ENCODE data around the gene SMOC2. TPM values are rescaled to one million over a fixed set of nuclear protein-coding genes. Genes with fewer than 3 reads are reported as not detected.

SMOC2 gene
- total and polyA plus RNA-seq, 2 donors, result 5.4 to 6.5 TPM

- H3K27me3 ChIP-seq (ENCODE audit: control insufficient read depth in 2 of 2, insufficient read depth in 1 of 2, low read length in 1 of 2), result no peaks in the 10 kb centered on the region
- no peaks in the 10 kb centered on the region for H3K36me3 ChIP-seq (ENCODE audit: control insufficient read depth in 2 of 2, insufficient read depth in 2 of 2, low read length in 1 of 2)
- no peak for DNase-seq (ENCODE audit: low read depth in 6 of 9, low spot score in 9 of 9)
- 88% methylated on average over 11 of the region's 11 CpGs for WGBS
- no peaks in the 10 kb centered on the region for H3K4me1 ChIP-seq (ENCODE audit: control insufficient read depth in 2 of 2, insufficient read depth in 2 of 2, low read length in 2 of 2)
- H3K4me3 ChIP-seq (ENCODE audit: low read length in 2 of 2), result no peak overlapping the region
- H3K27ac ChIP-seq (ENCODE audit: low read depth in 1 of 2, low read length in 1 of 2), result no peak overlapping the region
- H3K9me3 ChIP-seq (ENCODE audit: control insufficient read depth in 2 of 2, insufficient read depth in 1 of 2, low read length in 1 of 2), result peaks cover 0 to 34% of the 10 kb centered on the region in 2 donors
Observed at GRCh38 chr6:168596344-168596743, 155.4 kb downstream of the SMOC2 start.

DNA sequence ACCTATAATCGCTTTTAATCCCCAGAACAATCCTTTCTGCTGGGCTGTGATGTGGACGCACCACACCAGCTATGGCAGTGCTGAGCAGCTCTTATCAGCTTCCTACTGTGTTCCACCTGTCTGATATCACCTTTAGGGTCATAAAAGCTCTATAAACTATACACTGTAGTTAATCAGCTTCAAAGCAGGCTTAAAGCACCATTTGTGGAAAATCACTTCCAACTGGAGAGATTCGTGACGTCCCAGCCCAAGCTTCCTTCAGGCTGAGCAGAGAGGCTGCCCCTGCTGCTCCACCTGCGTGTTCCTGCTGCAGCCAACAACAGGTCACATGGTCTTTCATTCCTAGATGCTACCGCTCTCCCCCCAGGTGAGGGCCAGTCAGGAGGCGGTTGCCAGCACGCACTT, 156.5 kb downstream of the SMOC2 start:
- no peak overlapping the region for H3K27ac ChIP-seq (ENCODE audit: low read depth in 1 of 2, low read length in 1 of 2)
- H3K9me3 ChIP-seq (ENCODE audit: control insufficient read depth in 2 of 2, insufficient read depth in 1 of 2, low read length in 1 of 2), result peaks cover 0 to 34% of the 10 kb centered on the region in 2 donors
- no peak for DNase-seq (ENCODE audit: low read depth in 6 of 9, low spot score in 9 of 9)
- no peaks in the 10 kb centered on the region for H3K27me3 ChIP-seq (ENCODE audit: control insufficient read depth in 2 of 2, insufficient read depth in 1 of 2, low read length in 1 of 2)
- 76% methylated on average over 8 of the region's 8 CpGs for WGBS
- H3K4me3 ChIP-seq (ENCODE audit: low read length in 2 of 2), result no peak overlapping the region
- H3K36me3 ChIP-seq (ENCODE audit: control insufficient read depth in 2 of 2, insufficient read depth in 2 of 2, low read length in 1 of 2), result no peaks in the 10 kb centered on the region
- H3K4me1 ChIP-seq (ENCODE audit: control insufficient read depth in 2 of 2, insufficient read depth in 2 of 2, low read length in 2 of 2), result no peaks in the 10 kb centered on the region

DNA sequence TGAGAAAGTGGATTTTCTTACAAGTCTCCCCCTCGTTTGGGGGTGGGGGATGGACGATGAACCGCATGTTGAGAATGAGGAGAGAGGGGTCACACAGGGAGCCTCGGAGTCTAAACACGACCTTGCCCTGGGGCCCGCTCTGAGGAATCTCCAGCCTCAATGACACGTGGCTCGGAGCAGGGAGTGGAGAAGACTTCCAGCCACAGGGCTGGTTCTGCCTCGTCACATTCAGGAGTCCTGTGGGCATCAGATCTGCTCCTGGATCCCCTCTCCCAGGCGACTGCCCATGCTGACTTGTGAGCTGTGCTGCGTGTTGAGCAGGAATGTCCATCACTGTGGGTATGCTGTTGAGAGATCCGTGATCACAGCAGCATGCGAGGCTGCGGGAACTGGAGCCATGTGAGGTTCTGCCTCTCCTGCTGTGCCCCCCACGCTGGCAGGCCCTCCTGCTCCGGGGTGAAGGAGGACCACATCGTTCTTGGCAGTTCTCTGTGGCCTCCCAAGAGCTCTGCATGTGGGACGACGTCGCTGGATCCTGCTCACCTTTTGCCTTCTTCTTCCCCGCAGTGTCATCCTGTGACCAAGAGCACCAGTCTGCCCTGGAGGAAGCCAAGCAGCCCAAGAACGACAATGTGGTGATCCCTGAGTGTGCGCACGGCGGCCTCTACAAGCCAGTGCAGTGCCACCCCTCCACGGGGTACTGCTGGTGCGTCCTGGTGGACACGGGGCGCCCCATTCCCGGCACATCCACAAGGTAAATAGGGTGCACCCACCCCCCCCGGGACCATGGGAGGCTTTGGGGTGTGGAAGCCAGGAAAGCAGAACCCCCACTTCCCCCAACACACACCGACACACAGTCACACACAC, 157.5 kb downstream of the SMOC2 start:
- H3K36me3 ChIP-seq (ENCODE audit: control insufficient read depth in 2 of 2, insufficient read depth in 2 of 2, low read length in 1 of 2), result no peaks in the 10 kb centered on the region
- DNase-seq (ENCODE audit: low read depth in 6 of 9, low spot score in 9 of 9), result no peak
- 92% methylated on average over 32 of the region's 32 CpGs for WGBS

GRCh38 chr6:168599118-168599494, 158.1 kb downstream of the SMOC2 start:
- DNase-seq (ENCODE audit: low read depth in 6 of 9, low spot score in 9 of 9), result no peak
- no peak overlapping the region for H3K4me3 ChIP-seq (ENCODE audit: low read length in 2 of 2)
- no peak overlapping the region for H3K27ac ChIP-seq (ENCODE audit: low read depth in 1 of 2, low read length in 1 of 2)
- no peaks in the 10 kb centered on the region for H3K4me1 ChIP-seq (ENCODE audit: control insufficient read depth in 2 of 2, insufficient read depth in 2 of 2, low read length in 2 of 2)
- H3K36me3 ChIP-seq (ENCODE audit: control insufficient read depth in 2 of 2, insufficient read depth in 2 of 2, low read length in 1 of 2), result no peaks in the 10 kb centered on the region
- no peaks in the 10 kb centered on the region for H3K27me3 ChIP-seq (ENCODE audit: control insufficient read depth in 2 of 2, insufficient read depth in 1 of 2, low read length in 1 of 2)
- WGBS, result 83% methylated on average over 4 of the region's 4 CpGs
- H3K9me3 ChIP-seq (ENCODE audit: control insufficient read depth in 2 of 2, insufficient read depth in 1 of 2, low read length in 1 of 2), result peaks cover 0 to 34% of the 10 kb centered on the region in 2 donors

More for the DNA sequence above, 157.5 kb downstream of the SMOC2 start:
- Histone ChIP-seq H3K4me3 (ENCODE audit: low read length in 2 of 2) (no peak overlapping the region), H3K9me3 (ENCODE audit: control insufficient read depth in 2 of 2, insufficient read depth in 1 of 2, low read length in 1 of 2) (peaks cover 0 to 34% of the 10 kb centered on the region in 2 donors), H3K27ac (ENCODE audit: low read depth in 1 of 2, low read length in 1 of 2) (no peak overlapping the region), H3K27me3 (ENCODE audit: control insufficient read depth in 2 of 2, insufficient read depth in 1 of 2, low read length in 1 of 2) (no peaks in the 10 kb centered on the region), H3K4me1 (ENCODE audit: control insufficient read depth in 2 of 2, insufficient read depth in 2 of 2, low read length in 2 of 2) (no peaks in the 10 kb centered on the region)

DNA sequence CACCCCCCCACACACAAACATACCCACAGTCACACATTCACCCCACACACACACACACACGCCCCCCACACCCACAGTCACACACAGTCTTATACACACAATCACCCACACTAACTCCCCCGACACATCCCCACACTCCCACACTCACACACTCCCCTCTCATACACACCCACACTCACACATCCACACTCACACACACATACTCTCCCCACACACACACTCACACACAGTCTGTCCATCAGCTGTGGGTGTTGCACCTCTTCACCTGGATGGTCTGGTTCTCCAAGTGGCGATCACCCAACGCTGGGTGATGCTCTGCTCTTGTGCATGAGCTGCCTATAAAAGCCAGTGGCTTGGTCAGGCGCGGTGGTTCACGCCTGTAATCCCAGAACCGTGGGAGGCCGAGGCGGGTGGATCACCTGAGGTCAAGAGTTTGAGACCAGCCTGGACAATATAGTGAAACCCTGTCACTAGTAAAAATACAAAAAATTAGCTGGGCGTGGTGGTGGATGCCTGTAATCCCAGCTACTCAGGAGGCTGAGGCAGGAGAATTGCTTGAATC, 158.9 kb downstream of the SMOC2 start:
- no peaks in the 10 kb centered on the region for H3K4me1 ChIP-seq (ENCODE audit: control insufficient read depth in 2 of 2, insufficient read depth in 2 of 2, low read length in 2 of 2)
- no peaks in the 10 kb centered on the region for H3K27me3 ChIP-seq (ENCODE audit: control insufficient read depth in 2 of 2, insufficient read depth in 1 of 2, low read length in 1 of 2)
- no peak for DNase-seq (ENCODE audit: low read depth in 6 of 9, low spot score in 9 of 9)
- H3K4me3 ChIP-seq (ENCODE audit: low read length in 2 of 2), result no peak overlapping the region
- WGBS, result 98% methylated on average over 11 of the region's 11 CpGs
- H3K9me3 ChIP-seq (ENCODE audit: control insufficient read depth in 2 of 2, insufficient read depth in 1 of 2, low read length in 1 of 2), result peaks cover 0 to 33% of the 10 kb centered on the region in 2 donors
- H3K36me3 ChIP-seq (ENCODE audit: control insufficient read depth in 2 of 2, insufficient read depth in 2 of 2, low read length in 1 of 2), result no peaks in the 10 kb centered on the region
- H3K27ac ChIP-seq (ENCODE audit: low read depth in 1 of 2, low read length in 1 of 2), result no peak overlapping the region

DNA sequence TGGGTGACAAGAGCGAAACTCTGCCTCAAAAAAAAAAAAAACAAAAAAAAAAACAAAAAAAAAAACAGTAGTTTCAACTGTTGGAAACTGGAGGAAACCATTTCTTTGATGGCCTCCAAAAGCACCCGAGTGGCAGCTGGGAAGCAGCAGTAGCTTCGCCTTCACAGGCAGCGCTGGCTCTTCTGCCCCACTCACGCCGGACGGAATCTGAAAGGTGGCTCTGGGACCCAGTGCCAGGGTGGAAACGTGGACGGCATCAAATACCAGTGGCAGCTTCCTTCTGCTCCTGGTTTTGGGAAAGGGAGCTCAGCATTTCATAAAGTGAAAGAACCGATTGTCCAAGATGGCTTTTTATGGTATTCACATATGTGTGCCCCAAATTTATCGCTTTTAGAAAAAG, 159.4 kb downstream of the SMOC2 start:
- no peaks in the 10 kb centered on the region for H3K4me1 ChIP-seq (ENCODE audit: control insufficient read depth in 2 of 2, insufficient read depth in 2 of 2, low read length in 2 of 2)
- no peak overlapping the region for H3K27ac ChIP-seq (ENCODE audit: low read depth in 1 of 2, low read length in 1 of 2)
- WGBS, result 96% methylated on average over 11 of the region's 11 CpGs

DNA sequence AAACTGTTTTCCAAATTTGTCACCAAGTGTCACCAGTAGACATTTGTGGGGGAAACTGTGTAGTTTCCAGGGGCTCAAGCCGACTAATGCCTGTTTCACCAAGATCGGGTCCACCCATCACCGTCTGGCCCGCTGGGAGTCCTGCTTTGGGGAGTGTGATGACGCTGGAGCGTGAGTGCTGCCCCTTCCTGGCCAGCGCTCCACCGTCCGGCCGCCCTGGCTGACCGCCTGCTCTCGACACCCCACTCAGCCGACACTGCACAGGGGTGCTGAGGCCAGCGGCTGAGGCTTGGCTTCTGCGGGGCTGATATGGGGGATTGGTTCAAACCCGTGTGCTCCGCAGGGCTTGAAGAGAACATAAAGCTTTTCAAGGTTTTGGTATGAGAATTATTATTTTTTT, 160.1 kb downstream of the SMOC2 start:
- 92% methylated on average over 17 of the region's 17 CpGs for WGBS
- DNase-seq (ENCODE audit: low read depth in 6 of 9, low spot score in 9 of 9), result no peak
- no peaks in the 10 kb centered on the region for H3K4me1 ChIP-seq (ENCODE audit: control insufficient read depth in 2 of 2, insufficient read depth in 2 of 2, low read length in 2 of 2)
- H3K4me3 ChIP-seq (ENCODE audit: low read length in 2 of 2), result no peak overlapping the region
- H3K36me3 ChIP-seq (ENCODE audit: control insufficient read depth in 2 of 2, insufficient read depth in 2 of 2, low read length in 1 of 2), result no peaks in the 10 kb centered on the region
- peaks cover 0 to 27% of the 10 kb centered on the region in 2 donors for H3K9me3 ChIP-seq (ENCODE audit: control insufficient read depth in 2 of 2, insufficient read depth in 1 of 2, low read length in 1 of 2)
- no peaks in the 10 kb centered on the region for H3K27me3 ChIP-seq (ENCODE audit: control insufficient read depth in 2 of 2, insufficient read depth in 1 of 2, low read length in 1 of 2)
- H3K27ac ChIP-seq (ENCODE audit: low read depth in 1 of 2, low read length in 1 of 2), result no peak overlapping the region

More for the DNA sequence above, 159.4 kb downstream of the SMOC2 start:
- no peak overlapping the region for H3K4me3 ChIP-seq (ENCODE audit: low read length in 2 of 2)
- peaks cover 0 to 28% of the 10 kb centered on the region in 2 donors for H3K9me3 ChIP-seq (ENCODE audit: control insufficient read depth in 2 of 2, insufficient read depth in 1 of 2, low read length in 1 of 2)
- H3K27me3 ChIP-seq (ENCODE audit: control insufficient read depth in 2 of 2, insufficient read depth in 1 of 2, low read length in 1 of 2), result no peaks in the 10 kb centered on the region
- no peaks in the 10 kb centered on the region for H3K36me3 ChIP-seq (ENCODE audit: control insufficient read depth in 2 of 2, insufficient read depth in 2 of 2, low read length in 1 of 2)
- DNase-seq (ENCODE audit: low read depth in 6 of 9, low spot score in 9 of 9), result no peak

- no peak for DNase-seq (ENCODE audit: low read depth in 6 of 9, low spot score in 9 of 9)
- H3K4me1 ChIP-seq (ENCODE audit: control insufficient read depth in 2 of 2, insufficient read depth in 2 of 2, low read length in 2 of 2), result no peaks in the 10 kb centered on the region
- H3K27me3 ChIP-seq (ENCODE audit: control insufficient read depth in 2 of 2, insufficient read depth in 1 of 2, low read length in 1 of 2), result no peaks in the 10 kb centered on the region
- H3K36me3 ChIP-seq (ENCODE audit: control insufficient read depth in 2 of 2, insufficient read depth in 2 of 2, low read length in 1 of 2), result no peaks in the 10 kb centered on the region
- peaks cover 0 to 27% of the 10 kb centered on the region in 2 donors for H3K9me3 ChIP-seq (ENCODE audit: control insufficient read depth in 2 of 2, insufficient read depth in 1 of 2, low read length in 1 of 2)
- H3K27ac ChIP-seq (ENCODE audit: low read depth in 1 of 2, low read length in 1 of 2), result no peak overlapping the region
- no peak overlapping the region for H3K4me3 ChIP-seq (ENCODE audit: low read length in 2 of 2)
- 84% methylated on average over 10 of the region's 10 CpGs for WGBS
Observed at GRCh38 chr6:168601546-168601945, 160.6 kb downstream of the SMOC2 start.

DNA sequence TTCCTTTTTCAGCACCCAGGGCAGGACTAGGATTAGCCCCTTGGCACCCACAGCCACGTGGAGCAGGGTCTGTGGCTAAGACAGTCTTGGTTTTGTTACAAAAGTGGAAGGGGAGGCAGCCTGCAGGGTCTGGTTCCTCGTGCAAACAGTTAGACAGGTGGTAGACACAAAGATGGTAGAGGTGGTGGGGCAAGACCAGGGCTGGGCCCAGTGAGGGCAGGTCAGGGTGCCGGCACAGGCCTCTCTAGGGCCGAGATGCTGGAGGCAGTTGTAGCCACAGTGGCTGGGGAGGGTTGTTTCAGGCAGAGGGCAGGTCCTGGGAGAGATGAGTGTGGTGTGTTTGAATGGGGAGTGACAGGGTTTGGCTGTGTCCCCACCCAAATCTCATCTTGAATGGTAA, 161.6 kb downstream of the SMOC2 start:
- H3K36me3 ChIP-seq (ENCODE audit: control insufficient read depth in 2 of 2, insufficient read depth in 2 of 2, low read length in 1 of 2), result no peaks in the 10 kb centered on the region
- H3K4me3 ChIP-seq (ENCODE audit: low read length in 2 of 2), result no peak overlapping the region
- peaks cover 0 to 26% of the 10 kb centered on the region in 2 donors for H3K9me3 ChIP-seq (ENCODE audit: control insufficient read depth in 2 of 2, insufficient read depth in 1 of 2, low read length in 1 of 2)
- H3K27ac ChIP-seq (ENCODE audit: low read depth in 1 of 2, low read length in 1 of 2), result no peak overlapping the region
- H3K27me3 ChIP-seq (ENCODE audit: control insufficient read depth in 2 of 2, insufficient read depth in 1 of 2, low read length in 1 of 2), result no peaks in the 10 kb centered on the region
- 69% methylated on average over 4 of the region's 4 CpGs for WGBS
- no peaks in the 10 kb centered on the region for H3K4me1 ChIP-seq (ENCODE audit: control insufficient read depth in 2 of 2, insufficient read depth in 2 of 2, low read length in 2 of 2)
- no peak for DNase-seq (ENCODE audit: low read depth in 6 of 9, low spot score in 9 of 9)

All from thymus (tissue), 11 donors.